Measurements from ENCODE around the gene C18orf32. TPM values are rescaled to one million over a fixed set of nuclear protein-coding genes. Genes with fewer than 3 reads are reported as not detected.

C18orf32 gene
- total and polyA plus RNA-seq, 2 of the 13 experiments (the other 11 are each of a cell fraction or from before 2014, with no cell fraction given), result 17.6 to 20.6 TPM

- no peak for TF ChIP-seq PHF21A (CRISPR knock-in tag; IDR thresholded peaks at IDR 0.05)
- TF ChIP-seq ZNF629 (CRISPR knock-in tag; conservative IDR thresholded peaks at IDR 0.05), result no peak
- no peak for TF ChIP-seq ZNF251 (CRISPR knock-in tag; IDR thresholded peaks at IDR 0.05)
- TF ChIP-seq ISL2 (CRISPR knock-in tag; IDR thresholded peaks at IDR 0.05), result no peak
- TF ChIP-seq ZNF230 (CRISPR knock-in tag; IDR thresholded peaks at IDR 0.05), result no peak
Observed at GRCh38 chr18:49495480-49495879, 8.4 kb upstream of the C18orf32 start (continued).

- Histone ChIP-seq H2AFZ (ENCODE audit: low read length) (no peak overlapping the region), H3K36me3 (replicated peaks in 1 of 2; ENCODE audit: control insufficient read depth in 1 of 2, insufficient read depth in 2 of 2, low read length in 2 of 2) (peaks cover 0 to 14% of the 10 kb centered on the region in 2 experiments; a peak in 2 of 5 replicates), H3K4me1 (ENCODE audit: insufficient read depth, low read length) (peaks cover 41% of the 10 kb centered on the region), H3K4me2 (ENCODE audit: low read depth, low read length) (no peak overlapping the region; the same call in 1 of the 2 replicates), H3K27ac (ENCODE audit: extremely low read length, insufficient read depth, low read length) (no peak overlapping the region), H3K79me2 (ENCODE audit: insufficient read depth, low read length) (peaks cover 23% of the 10 kb centered on the region), H3K9ac (ENCODE audit: insufficient read depth, low read depth, low read length) (no peak overlapping the region), H3K4me3 (replicated peaks in 1 of 3; ENCODE audit: insufficient read depth in 1 of 3, low read depth in 2 of 3, low read length in 3 of 3) (no peak overlapping the region), H3K27me3 (ENCODE audit: control insufficient read depth in 1 of 2, insufficient read depth in 2 of 2, low read length in 2 of 2) (no peaks in the 10 kb centered on the region; a peak in 1 of 5 replicates), H4K20me1 (ENCODE audit: insufficient read depth, low read length) (peaks cover 10% of the 10 kb centered on the region), H3K9me3 (ENCODE audit: low read length) (no peaks in the 10 kb centered on the region)
- BruUV-seq (replicated peaks), result no TSS peak
- intact Hi-C loops (cut with micrococcal nuclease; ENCODE audit: unreplicated experiment), result no loop called here
- ChIA-PET POLR2A (interaction anchor here (1.8 kb wide), 1 partner anchor 8 kb away, joined by 6 read pairs; the partner anchor contains the start of gene C18orf32), CTCF (ENCODE audit: low intra/inter-chr PET ratio, low total read pairs) (no interaction called here)
- FAIRE-seq (no peak), DNase-seq (ENCODE audit: low spot score) (no peak), ATAC-seq (no peak)
- in situ Hi-C loops (cut with HindIII; ENCODE audit: extremely low pct_ligation_motif_present, low pct_unique_long_range_greater_than_20kb), result no loop called here
- WGBS (ENCODE audit: low lambda C conversion rate), result 66% methylated on average over 3 of the region's 3 CpGs
- TF ChIP-seq CBX1 (IDR thresholded peaks at IDR 0.05; ENCODE audit: low read depth) (no peak), MLX (CRISPR knock-in tag; IDR thresholded peaks at IDR 0.05) (no peak), NFIB (CRISPR knock-in tag; IDR thresholded peaks at IDR 0.05; ENCODE audit: borderline replicate concordance) (no peak), CAMTA2 (CRISPR knock-in tag; IDR thresholded peaks at IDR 0.05; ENCODE audit: borderline replicate concordance) (no peak), ZNF12 (CRISPR knock-in tag; IDR thresholded peaks at IDR 0.05) (no peak), NCOR1 (IDR thresholded peaks at IDR 0.05; ENCODE audit: borderline replicate concordance, low read length) (no peak), HNRNPL (IDR thresholded peaks at IDR 0.05; ENCODE audit: low read depth, low read length) (no peak), KDM5B (CRISPR knock-in tag; IDR thresholded peaks at IDR 0.05; ENCODE audit: borderline replicate concordance) (no peak), THAP8 (CRISPR knock-in tag; IDR thresholded peaks at IDR 0.05; ENCODE audit: borderline replicate concordance) (no peak), EED (CRISPR knock-in tag; IDR thresholded peaks at IDR 0.05) (no peak), ATF4 (CRISPR knock-in tag; IDR thresholded peaks at IDR 0.05) (no peak), IRF9 (CRISPR knock-in tag; IDR thresholded peaks at IDR 0.05; ENCODE audit: borderline replicate concordance) (no peak), ATF7 (IDR thresholded peaks at IDR 0.05) (no peak), ATF7 (CRISPR knock-in tag; IDR thresholded peaks at IDR 0.05) (no peak), ZNF496 (CRISPR knock-in tag; IDR thresholded peaks at IDR 0.05; ENCODE audit: insufficient replicate concordance) (no peak)
Observed at GRCh38 chr18:49495076-49495475, 8.0 kb upstream of the C18orf32 start.

Measured in HepG2 (cell line).